CD14-positive monocyte (primary cell): Measurements from ENCODE around the gene RIC3. TPM values are rescaled to one million over a fixed set of nuclear protein-coding genes. Genes with fewer than 3 reads are reported as not detected.
A peak's percentile ranks its signal among the peaks of the same experiment; 100 is the strongest.

ENCODE experiments used
- DNase-seq, 3 donors: peaks; one replicate each; pipeline ENCODE4 v3.0.0-alpha.2; 2011 to 2022
- H2AFZ ChIP-seq: 2 replicates; pipeline ENCODE4 v1.6.0; 2012; ENCODE audit warnings: mild to moderate bottlenecking, low read depth, low read length, inconsistent platforms; ENCODE audit not compliant: insufficient read depth, poor library complexity, severe bottlenecking
- H3K27ac ChIP-seq, 2 donors: 1 replicate in 1 of 2; 2 replicates in 1 of 2; pipeline ENCODE4 v1.5.1; 2012 to 2013; ENCODE audit warnings: low read length in 2 of 2, control low read depth in 1 of 2, inconsistent platforms in 1 of 2, low read depth in 1 of 2, mild to moderate bottlenecking in 1 of 2
- H3K27me3 ChIP-seq, 2 donors: one replicate each; pipeline versions ENCODE4 v1.6.0 to v1.6.1; 2011 to 2013; ENCODE audit warnings: low read length in 2 of 2; ENCODE audit not compliant: control insufficient read depth in 2 of 2, insufficient read depth in 2 of 2
- H3K36me3 ChIP-seq, 2 donors: replicated peaks in 1 of 2; 1 replicate in 1 of 2; 2 replicates in 1 of 2; pipeline versions ENCODE4 v1.5.1 to v1.6.1; 2012 to 2013; ENCODE audit warnings: low read length in 2 of 2, control low read depth in 1 of 2, inconsistent platforms in 1 of 2, mild to moderate bottlenecking in 1 of 2; ENCODE audit not compliant: insufficient read depth in 2 of 2, control insufficient read depth in 1 of 2
- H3K4me1 ChIP-seq, 2 donors: 1 replicate in 1 of 2; 2 replicates in 1 of 2; pipeline versions ENCODE4 v1.5.1 to v1.6.1; 2012 to 2013; ENCODE audit warnings: low read length in 2 of 2, control low read depth in 1 of 2, inconsistent platforms in 1 of 2, mild to moderate bottlenecking in 1 of 2, moderate library complexity in 1 of 2; ENCODE audit not compliant: insufficient read depth in 2 of 2, control insufficient read depth in 1 of 2
- H3K4me2 ChIP-seq: replicated peaks from 2 replicates; pipeline ENCODE3; 2012; ENCODE audit warnings: low read length, moderate library complexity, mild to moderate bottlenecking; ENCODE audit not compliant: poor library complexity, severe bottlenecking; ENCODE audit errors: extremely low read depth
- H3K4me3 ChIP-seq, 3 experiments: fragments of 200-600 bp in 1 of 3; sonication (generic) in 1 of 3; replicated peaks in 1 of 3; 1 replicate in 2 of 3; 2 replicates in 1 of 3; pipeline ENCODE4 v1.5.1; 2011 to 2013; ENCODE audit warnings: low read length in 3 of 3, mild to moderate bottlenecking in 3 of 3, control low read depth in 2 of 3, low read depth in 2 of 3, inconsistent platforms in 1 of 3, moderate library complexity in 1 of 3
- H3K79me2 ChIP-seq: 2 replicates; pipeline ENCODE4 v1.6.0; 2012; ENCODE audit warnings: mild to moderate bottlenecking, control low read depth, inconsistent platforms, low read length, moderate library complexity; ENCODE audit not compliant: insufficient read depth
- H3K9ac ChIP-seq: 2 replicates; pipeline ENCODE4 v1.6.0; 2017; ENCODE audit warnings: low read length, mild to moderate bottlenecking; ENCODE audit not compliant: insufficient read depth, poor library complexity, severe bottlenecking
- H3K9me3 ChIP-seq, 2 donors: replicated peaks in 1 of 2; 1 replicate in 1 of 2; 2 replicates in 1 of 2; pipeline versions ENCODE4 v1.5.1 to v1.6.1; 2012 to 2013; ENCODE audit warnings: low read length in 2 of 2, control low read depth in 1 of 2; ENCODE audit not compliant: control insufficient read depth in 1 of 2, insufficient read depth in 1 of 2
- H4K20me1 ChIP-seq: 2 replicates; pipeline ENCODE4 v1.6.0; 2012; ENCODE audit warnings: mild to moderate bottlenecking, low read length, control low read depth, moderate library complexity; ENCODE audit not compliant: insufficient read depth
- H3K27ac Mint-ChIP-seq, 7 donors: one replicate each; pipeline ENCODE4 v1.8.0; 2020; ENCODE audit warnings: mild to moderate bottlenecking in 7 of 7, mixed read lengths in 7 of 7, moderate library complexity in 6 of 7, inconsistent platforms in 2 of 7
- H3K27me3 Mint-ChIP-seq, 3 donors: one replicate each; pipeline ENCODE4 v1.8.0; 2021 to 2022; ENCODE audit warnings: low read depth in 3 of 3, mild to moderate bottlenecking in 3 of 3, mixed read lengths in 3 of 3, moderate library complexity in 3 of 3, inconsistent platforms in 1 of 3
- H3K36me3 Mint-ChIP-seq, 2 donors: one replicate each; pipeline ENCODE4 v1.8.0; 2020; ENCODE audit warnings: mixed read lengths in 2 of 2, inconsistent platforms in 1 of 2, mild to moderate bottlenecking in 1 of 2
- H3K4me1 Mint-ChIP-seq: one replicate; pipeline ENCODE4 v1.8.0; 2020; ENCODE audit warnings: mild to moderate bottlenecking, mixed read lengths
- H3K4me3 Mint-ChIP-seq, 2 donors: one replicate each; pipeline ENCODE4 v1.8.0; 2020; ENCODE audit warnings: mild to moderate bottlenecking in 2 of 2, mixed read lengths in 2 of 2, moderate library complexity in 1 of 2
- H3K9me3 Mint-ChIP-seq, 7 donors: one replicate each; pipeline ENCODE4 v1.8.0; 2020 to 2022; ENCODE audit warnings: mixed read lengths in 7 of 7, mild to moderate bottlenecking in 6 of 7, moderate library complexity in 6 of 7, inconsistent platforms in 2 of 7
- CTCF ChIP-seq: fragments of 200-600 bp; IDR thresholded peaks from one replicate; pipeline ENCODE4 v1.8.0; 2022; ENCODE audit warnings: antibody characterized with exemption, mild to moderate bottlenecking
- WGBS: methylation state at CpG from one replicate; pipeline ENCODE4 v1.1.5; 2013; ENCODE audit warnings: missing lambda C conversion rate; ENCODE audit not compliant: insufficient coverage; 5-methylcytosine and 5-hydroxymethylcytosine counted together
- intact Hi-C, 2 donors: fragments of 100-400 bp; cut with micrococcal nuclease; formaldehyde crosslinking; loops; one replicate each; pipeline versions ENCODE4 v1.15.0 to v1.15.1; 2023
- polyA plus RNA-seq, 3 donors: library from polyadenylated mRNA; depleted of rRNA in 1 of 3; unstranded in 2 of 3; stranded (reverse) in 1 of 3; fragments of 300-500 nt in 2 of 3; fragments of >200 nt in 1 of 3; fragmentation: Illumina TruSeq in 2 of 3; gene quantifications; 1 replicate in 2 of 3; 2 replicates in 1 of 3; pipeline ENCODE4 v1.2.3, GENCODE V29; 2012 to 2021

Gene RIC3
- polyA plus RNA-seq, 3 donors, result 0.17 TPM; not detected in 2

- no peaks in the 10 kb centered on the region for H3K36me3 Mint-ChIP-seq
- H3K9me3 Mint-ChIP-seq, result peaks cover 0 to 5% (median 2%) of the 10 kb centered on the region in 7 donors
- Histone ChIP-seq H3K79me2 (no peaks in the 10 kb centered on the region), H2AFZ (no peak overlapping the region), H3K27ac (no peak overlapping the region), H4K20me1 (no peaks in the 10 kb centered on the region), H3K4me1 (no peaks in the 10 kb centered on the region), H3K9ac (no peak overlapping the region), H3K36me3 (no peaks in the 10 kb centered on the region), H3K9me3 (peaks cover 0 to 8% of the 10 kb centered on the region in 2 donors), H3K4me3 (no peak overlapping the region), H3K27me3 (peaks cover 16 to 41% of the 10 kb centered on the region in 2 donors), H3K4me2 (no peak overlapping the region)
- no peak for TF ChIP-seq CTCF
- H3K4me1 Mint-ChIP-seq, result peaks cover 3% of the 10 kb centered on the region
- H3K27ac Mint-ChIP-seq, result no peak overlapping the region
- peaks cover 45 to 53% (median 48%) of the 10 kb centered on the region in 3 donors for H3K27me3 Mint-ChIP-seq
- 86% methylated on average over 9 of the region's 9 CpGs for WGBS
- DNase-seq, result no peak
- peak overlapping the region in 1 of 2 donors; percentile 26 for H3K4me3 Mint-ChIP-seq
- intact Hi-C loops, result no loop called here
These were observed 85.8 kb downstream of the RIC3 start for GRCh38 chr11:8083088-8083395.

GRCh38 chr11:8082391-8083087 lies 86.3 kb downstream of the RIC3 start:
- 98% methylated on average over 7 of the region's 15 CpGs for WGBS
- Histone ChIP-seq H2AFZ (no peak overlapping the region), H3K79me2 (no peaks in the 10 kb centered on the region), H3K4me3 (no peak overlapping the region), H3K27me3 (peaks cover 16 to 41% of the 10 kb centered on the region in 2 donors), H3K9ac (no peak overlapping the region), H3K4me2 (no peak overlapping the region), H3K27ac (no peak overlapping the region), H3K36me3 (no peaks in the 10 kb centered on the region), H4K20me1 (no peaks in the 10 kb centered on the region), H3K9me3 (peaks cover 0 to 8% of the 10 kb centered on the region in 2 donors), H3K4me1 (no peaks in the 10 kb centered on the region)
- Mint-ChIP-seq H3K36me3 (no peaks in the 10 kb centered on the region), H3K4me1 (peaks cover 3% of the 10 kb centered on the region), H3K27ac (no peak overlapping the region), H3K4me3 (peak overlapping the region in 1 of 2 donors; percentile 77), H3K27me3 (peaks cover 49 to 54% (median 49%) of the 10 kb centered on the region in 3 donors), H3K9me3 (peaks cover 0 to 5% (median 2%) of the 10 kb centered on the region in 7 donors)
- DNase-seq, result no peak
- TF ChIP-seq CTCF, result no peak
- intact Hi-C loops, result no loop called here
